Measurements from ENCODE around the gene CCDC88B. TPM values are rescaled to one million over a fixed set of nuclear protein-coding genes. Genes with fewer than 3 reads are reported as not detected.

The CCDC88B gene
- total RNA-seq, 2 experiments from 2014 or later, result 152 to 164 TPM

DNA sequence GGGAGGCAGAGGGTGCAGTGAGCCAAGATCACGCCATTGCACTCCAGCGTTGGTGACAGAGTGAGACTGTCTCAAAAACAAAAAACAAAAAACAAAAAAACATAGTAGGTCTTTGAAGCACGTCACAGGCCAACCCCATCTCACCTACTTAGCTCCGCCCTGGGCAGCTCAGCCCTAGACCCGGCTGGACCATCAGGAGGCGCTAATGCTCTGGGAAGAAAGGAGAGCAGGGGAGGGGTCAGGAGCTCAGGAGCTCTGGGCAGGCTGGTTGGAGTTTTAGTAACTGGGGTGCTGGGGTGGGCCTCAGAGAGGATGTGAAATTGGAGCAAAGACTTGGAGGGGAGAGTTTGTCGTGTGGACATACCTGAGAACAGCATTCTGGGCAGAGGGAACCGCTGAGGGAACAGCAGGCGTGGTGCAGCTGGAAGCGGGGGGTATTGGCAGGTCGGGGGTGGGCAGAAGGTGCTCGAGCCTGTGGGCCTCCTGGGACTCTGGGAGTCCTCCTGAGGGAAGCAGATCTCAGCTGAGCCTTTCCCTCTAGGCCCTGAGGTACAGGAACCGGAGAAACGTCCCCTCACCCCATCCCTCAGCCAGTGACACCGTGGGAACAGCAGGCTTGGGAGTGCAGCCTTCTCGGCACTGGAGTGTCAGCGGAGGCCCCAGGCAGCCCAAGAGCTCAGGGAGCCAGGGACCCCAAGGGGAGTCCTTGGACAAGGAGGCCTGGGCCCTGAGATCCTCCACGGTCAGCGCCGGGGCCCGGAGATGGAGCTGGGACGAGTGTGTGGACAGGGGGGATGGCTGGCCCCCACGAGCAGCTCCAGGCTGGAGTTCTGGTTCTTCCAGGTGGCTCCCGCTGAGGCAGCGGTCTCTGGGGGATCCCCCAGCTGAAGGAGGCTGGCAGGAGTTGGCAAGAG is 16.8 kb downstream of the CCDC88B start:
- H3K4me3 Mint-ChIP-seq, result no peak overlapping the region
- ATAC-seq (no peak), DNase-seq (no peak)
- peak overlapping the region; percentile 7 for H3K27ac Mint-ChIP-seq
- H3K27me3 Mint-ChIP-seq, result no peaks in the 10 kb centered on the region
- H3K4me1 Mint-ChIP-seq, result peaks cover 36% of the 10 kb centered on the region
- H3K9me3 Mint-ChIP-seq (ENCODE audit: low read depth), result no peaks in the 10 kb centered on the region
- peaks cover 9% of the 10 kb centered on the region for H3K36me3 Mint-ChIP-seq
- CTCF ChIA-PET, result interaction anchor here (0.5 to 4.3 kb wide), 9 partner anchors 12 to 278 kb away, joined by 3 to 23 read pairs (median 4); partner anchors contain the start of genes CCDC88B, PRDX5 and TRMT112

DNA sequence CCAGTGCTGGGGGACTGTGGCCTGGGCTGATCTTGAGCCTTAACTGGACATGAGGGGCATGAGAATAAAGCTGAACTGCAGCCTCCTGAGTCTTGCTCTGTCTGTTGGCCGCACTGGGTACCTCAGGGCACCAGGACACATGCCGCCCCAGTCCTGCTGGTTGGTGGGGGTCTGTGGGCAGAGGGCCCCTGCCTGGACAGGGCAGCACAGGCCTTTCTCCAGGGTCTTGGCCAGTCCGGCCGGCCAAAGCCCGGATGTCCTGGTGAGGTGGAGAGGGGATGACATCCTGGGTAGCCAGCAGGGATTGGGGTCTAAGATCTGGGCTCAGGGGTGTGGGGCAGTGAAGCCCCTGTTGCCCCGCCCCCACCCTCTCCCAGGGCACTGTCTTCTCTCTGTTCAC is 17.4 kb downstream of the CCDC88B start:
- Mint-ChIP-seq H3K4me1 (peaks cover 41% of the 10 kb centered on the region), H3K27me3 (no peaks in the 10 kb centered on the region), H3K9me3 (ENCODE audit: low read depth) (no peaks in the 10 kb centered on the region), H3K4me3 (no peak overlapping the region), H3K36me3 (peaks cover 16% of the 10 kb centered on the region), H3K27ac (peak overlapping the region; percentile 81)
- no peak for ATAC-seq
- no peak for DNase-seq
- CTCF ChIA-PET, result interaction anchor here (0.5 to 4.3 kb wide), 6 partner anchors 13 to 56 kb away, joined by 3 to 23 read pairs (median 4); partner anchors contain the start of genes PRDX5 and TRMT112

DNA sequence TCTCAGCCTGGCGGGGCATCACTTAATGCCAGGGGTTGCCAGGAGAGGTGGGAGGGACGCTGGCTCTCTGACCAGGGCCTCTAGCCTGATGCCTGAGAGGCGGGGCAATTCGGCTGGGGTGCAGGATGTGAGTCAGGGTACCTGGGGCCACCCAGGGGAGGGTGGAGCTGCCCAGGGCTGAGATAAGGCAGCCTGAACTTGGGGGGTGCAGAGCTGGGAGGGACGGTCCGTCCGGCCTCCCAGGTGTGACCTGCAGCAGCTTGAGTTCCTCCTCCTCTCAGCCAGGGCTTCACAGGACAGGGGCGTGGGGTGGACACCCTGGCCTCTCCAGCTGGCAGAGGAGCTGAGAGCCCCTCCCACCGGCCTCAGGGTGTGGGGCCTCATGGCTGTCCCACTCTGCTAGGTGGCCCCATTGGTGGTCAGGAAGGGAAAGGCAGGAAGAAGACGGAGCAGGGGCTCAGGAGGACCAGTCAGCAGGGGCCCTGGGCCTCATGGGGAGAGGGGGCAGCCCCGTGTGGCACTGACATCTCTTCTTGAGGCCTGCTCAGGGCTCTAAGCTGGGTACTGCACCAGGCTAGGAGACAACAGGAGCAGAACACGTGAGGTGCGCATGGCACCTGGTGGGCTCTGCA is 18.0 kb downstream of the CCDC88B start:
- CTCF ChIA-PET, result interaction anchor here (0.6 to 1.3 kb wide), 5 partner anchors 16 to 59 kb away, joined by 3 to 5 read pairs (median 3); no protein-coding TSS in a partner anchor
- Mint-ChIP-seq H3K4me3 (peak overlapping the region; percentile 45), H3K27ac (peak overlapping the region; percentile 81), H3K36me3 (peaks cover 17% of the 10 kb centered on the region), H3K4me1 (peaks cover 41% of the 10 kb centered on the region), H3K9me3 (ENCODE audit: low read depth) (no peaks in the 10 kb centered on the region), H3K27me3 (no peaks in the 10 kb centered on the region)
- DNase-seq (peak; percentile 70), ATAC-seq (peak; percentile 40)

DNA sequence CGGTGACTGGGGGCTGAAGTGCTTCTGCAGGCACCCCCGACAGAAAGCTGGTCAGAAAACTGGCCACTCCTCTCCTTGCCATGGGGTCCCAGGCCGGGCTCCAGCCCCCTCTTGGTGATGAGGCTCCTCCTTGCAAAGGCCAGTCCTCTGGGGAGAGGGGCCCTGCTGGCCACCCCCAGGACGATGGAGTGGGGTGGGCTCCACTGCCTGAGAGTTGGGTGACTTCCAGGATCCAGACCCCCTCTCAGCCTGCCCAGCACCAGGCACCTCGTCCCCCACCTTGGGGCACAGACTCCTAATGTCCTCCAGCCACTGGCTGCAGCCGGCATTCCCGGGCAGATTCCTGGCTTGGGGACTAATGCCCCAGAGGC is 18.5 kb downstream of the CCDC88B start:
- H3K4me1 Mint-ChIP-seq, result peaks cover 41% of the 10 kb centered on the region
- peak overlapping the region; percentile 45 for H3K4me3 Mint-ChIP-seq
- peak overlapping the region; percentile 81 for H3K27ac Mint-ChIP-seq
- H3K27me3 Mint-ChIP-seq, result no peaks in the 10 kb centered on the region
- CTCF ChIA-PET, result interaction anchor here (0.6 to 3.1 kb wide), 8 partner anchors 16 to 90 kb away, joined by 3 to 26 read pairs (median 4); no protein-coding TSS in a partner anchor
- H3K36me3 Mint-ChIP-seq, result peaks cover 17% of the 10 kb centered on the region
- ATAC-seq (no peak), DNase-seq (no peak)
- H3K9me3 Mint-ChIP-seq (ENCODE audit: low read depth), result no peaks in the 10 kb centered on the region

DNA sequence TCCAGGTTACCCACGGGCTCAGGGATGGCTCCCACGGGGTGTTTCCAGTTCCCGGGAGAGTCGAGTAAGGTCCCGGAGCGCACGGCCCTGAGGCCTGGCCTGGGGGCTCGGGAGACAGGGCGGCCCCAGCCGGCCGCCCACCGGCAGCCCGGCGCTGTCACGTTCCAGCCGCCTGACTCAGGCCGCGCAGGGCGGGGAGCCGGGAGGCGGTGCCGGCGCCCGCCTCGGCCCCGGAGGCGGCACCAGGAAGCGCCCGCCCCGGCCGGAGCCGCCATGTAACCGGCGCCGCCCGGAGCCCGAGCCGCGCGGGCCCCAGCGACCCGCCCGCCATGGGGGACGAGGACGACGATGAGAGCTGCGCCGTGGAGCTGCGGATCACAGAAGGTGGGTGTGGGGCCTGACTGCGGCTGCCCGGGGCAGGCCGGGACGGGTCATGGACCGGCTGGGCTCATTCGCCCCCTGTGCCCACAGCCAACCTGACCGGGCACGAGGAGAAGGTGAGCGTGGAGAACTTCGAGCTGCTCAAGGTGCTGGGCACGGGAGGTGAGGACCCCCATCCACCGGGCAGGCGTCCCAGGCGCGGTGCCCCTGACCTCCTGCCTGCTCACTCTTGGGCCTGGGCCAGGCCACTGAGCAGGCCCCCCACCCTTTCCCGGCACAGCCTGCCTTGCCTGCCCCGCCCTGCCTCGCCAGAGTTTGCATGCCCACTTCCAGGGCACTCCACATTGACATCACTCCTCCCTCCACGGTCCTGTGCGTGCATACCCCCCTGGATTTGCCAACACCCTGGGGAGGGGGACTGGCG is 19.1 kb downstream of the CCDC88B start, which contains the start of gene RPS6KA4:
Gene RPS6KA4, plus strand, starts transcription at position 256 of the 805 bp plus-strand sequence. Its CDS starts 74 bp downstream, at position 330.
- DNase-seq (no peak), ATAC-seq (peak; percentile 91)
- no peaks in the 10 kb centered on the region for H3K9me3 Mint-ChIP-seq (ENCODE audit: low read depth)
- H3K27me3 Mint-ChIP-seq, result no peaks in the 10 kb centered on the region
- CTCF ChIA-PET, result interaction anchor here (0.6 to 3.1 kb wide), 12 partner anchors 16 to 384 kb away, joined by 3 to 26 read pairs (median 5); no protein-coding TSS in a partner anchor
- H3K4me1 Mint-ChIP-seq, result peaks cover 41% of the 10 kb centered on the region
- peak within 1 kb of the TSS; percentile 81 for H3K27ac Mint-ChIP-seq
- peaks cover 20% of the 10 kb centered on the region for H3K36me3 Mint-ChIP-seq
- peak within 1 kb of the TSS; percentile 86 for H3K4me3 Mint-ChIP-seq

DNA sequence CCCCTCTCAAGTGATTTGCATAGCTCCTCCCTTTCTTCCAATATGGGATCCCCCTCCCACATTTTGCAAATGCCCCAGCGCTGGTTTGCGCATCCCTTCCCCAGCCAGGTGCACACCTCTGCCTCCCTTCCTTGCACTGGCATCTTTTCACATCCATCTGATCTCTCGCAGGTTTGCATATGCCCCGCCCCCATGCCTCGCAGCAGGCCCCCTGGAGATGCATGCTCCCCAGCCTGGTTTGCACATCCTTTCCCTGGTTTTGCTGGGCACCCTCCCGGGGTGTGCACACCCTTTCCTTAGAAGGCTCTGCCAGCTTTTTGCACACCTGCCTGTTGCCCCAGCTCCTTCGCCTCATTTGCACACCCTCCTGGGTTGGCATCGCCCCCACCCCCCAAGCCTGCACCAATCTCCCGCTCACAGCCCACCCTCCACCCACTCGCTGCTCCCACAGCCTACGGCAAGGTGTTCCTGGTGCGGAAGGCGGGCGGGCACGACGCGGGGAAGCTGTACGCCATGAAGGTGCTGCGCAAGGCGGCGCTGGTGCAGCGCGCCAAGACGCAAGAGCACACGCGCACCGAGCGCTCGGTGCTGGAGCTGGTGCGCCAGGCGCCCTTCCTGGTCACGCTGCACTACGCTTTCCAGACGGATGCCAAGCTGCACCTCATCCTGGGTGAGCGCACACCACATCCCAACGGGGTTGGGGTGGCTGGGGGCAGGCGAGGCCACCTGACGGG is 19.9 kb downstream of the CCDC88B start:
- peak; percentile 38 for ATAC-seq
- H3K4me3 Mint-ChIP-seq, result peak overlapping the region; percentile 86
- H3K27me3 Mint-ChIP-seq, result no peaks in the 10 kb centered on the region
- CTCF ChIA-PET, result interaction anchor here (0.8 to 3.1 kb wide), 15 partner anchors 9 to 383 kb away, joined by 3 to 26 read pairs (median 5); partner anchors contain the start of genes PRDX5, STIP1 and TRMT112
- DNase-seq, result no peak
- H3K27ac Mint-ChIP-seq, result peak overlapping the region; percentile 72
- H3K36me3 Mint-ChIP-seq, result peaks cover 24% of the 10 kb centered on the region
- no peaks in the 10 kb centered on the region for H3K9me3 Mint-ChIP-seq (ENCODE audit: low read depth)
- H3K4me1 Mint-ChIP-seq, result peaks cover 44% of the 10 kb centered on the region

DNA sequence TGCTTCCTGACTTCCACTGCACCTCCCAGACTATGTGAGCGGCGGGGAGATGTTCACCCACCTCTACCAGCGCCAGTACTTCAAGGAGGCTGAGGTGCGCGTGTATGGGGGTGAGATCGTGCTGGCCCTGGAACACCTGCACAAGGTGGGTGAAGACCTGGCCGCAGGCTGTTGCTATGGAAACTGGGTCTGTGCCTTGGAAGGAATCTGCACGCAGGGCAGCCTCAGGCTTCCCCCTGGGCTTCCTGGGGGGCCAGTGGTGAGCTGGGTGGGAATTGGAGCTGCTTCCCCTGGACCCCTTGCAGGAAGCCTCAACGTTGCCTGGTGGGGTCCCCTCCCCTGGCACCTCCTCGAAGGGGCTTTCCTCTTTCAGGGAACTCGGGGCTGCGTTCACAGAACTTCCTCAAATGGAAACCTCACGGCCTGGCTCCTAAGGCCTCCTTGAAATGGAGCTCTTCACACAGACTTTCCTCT is 20.5 kb downstream of the CCDC88B start:
- Mint-ChIP-seq H3K36me3 (peaks cover 29% of the 10 kb centered on the region), H3K27ac (no peak overlapping the region), H3K4me3 (peak overlapping the region; percentile 86), H3K4me1 (peaks cover 44% of the 10 kb centered on the region), H3K27me3 (no peaks in the 10 kb centered on the region), H3K9me3 (ENCODE audit: low read depth) (no peaks in the 10 kb centered on the region)
- CTCF ChIA-PET, result interaction anchor here (1.0 to 3.1 kb wide), 12 partner anchors 10 to 382 kb away, joined by 3 to 26 read pairs (median 6); partner anchors contain the start of genes PRDX5, STIP1 and TRMT112
- ATAC-seq (no peak), DNase-seq (no peak)

DNA sequence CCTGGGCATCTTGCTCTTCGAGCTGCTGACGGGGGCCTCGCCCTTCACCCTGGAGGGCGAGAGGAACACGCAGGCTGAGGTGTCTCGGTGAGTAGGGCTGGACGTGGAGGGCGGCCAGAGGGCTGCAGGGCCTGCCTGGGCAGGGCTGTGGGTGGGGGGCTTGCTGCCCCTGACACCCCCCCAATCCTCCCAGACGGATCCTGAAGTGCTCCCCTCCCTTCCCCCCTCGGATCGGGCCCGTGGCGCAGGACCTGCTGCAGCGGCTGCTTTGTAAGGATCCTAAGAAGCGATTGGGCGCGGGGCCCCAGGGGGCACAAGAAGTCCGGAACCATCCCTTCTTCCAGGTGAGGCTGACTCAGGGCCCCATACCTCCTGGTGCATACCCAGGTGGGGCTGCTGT is 21.7 kb downstream of the CCDC88B start:
- CTCF ChIA-PET, result interaction anchor here (1.8 to 3.1 kb wide), 5 partner anchors 19 to 291 kb away, joined by 7 to 26 read pairs (median 10); partner anchors contain the start of genes PRDX5 and TRMT112
- peaks cover 35% of the 10 kb centered on the region for H3K36me3 Mint-ChIP-seq
- H3K27ac Mint-ChIP-seq, result no peak overlapping the region
- H3K4me3 Mint-ChIP-seq, result no peak overlapping the region
- H3K4me1 Mint-ChIP-seq, result peaks cover 40% of the 10 kb centered on the region
- H3K27me3 Mint-ChIP-seq, result no peaks in the 10 kb centered on the region
- no peak for ATAC-seq
- no peaks in the 10 kb centered on the region for H3K9me3 Mint-ChIP-seq (ENCODE audit: low read depth)
- no peak for DNase-seq

DNA sequence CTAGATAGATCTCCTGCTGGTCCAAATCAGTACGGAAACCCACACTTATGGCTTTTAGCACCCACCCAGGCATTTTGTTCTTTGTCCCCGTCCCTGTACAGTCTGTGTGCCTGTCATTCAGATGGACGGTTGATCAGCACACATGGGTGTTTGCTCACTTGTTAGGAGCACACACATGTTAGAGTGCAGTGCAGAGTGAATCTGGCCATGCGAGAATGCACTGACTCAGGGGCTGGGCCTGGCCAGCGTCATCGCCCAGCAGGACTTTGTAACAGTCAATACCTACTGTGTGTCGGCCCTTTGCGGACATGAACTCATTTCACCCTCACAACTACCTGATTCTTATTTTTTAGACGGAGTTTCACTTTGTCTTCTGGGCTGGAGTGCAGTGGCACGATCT is 22.3 kb downstream of the CCDC88B start:
- Mint-ChIP-seq H3K36me3 (peaks cover 38% of the 10 kb centered on the region), H3K4me3 (no peak overlapping the region), H3K9me3 (ENCODE audit: low read depth) (no peaks in the 10 kb centered on the region), H3K27me3 (no peaks in the 10 kb centered on the region), H3K27ac (no peak overlapping the region), H3K4me1 (peaks cover 39% of the 10 kb centered on the region)
- DNase-seq (no peak), ATAC-seq (no peak)
- CTCF ChIA-PET, result no interaction called here

DNA sequence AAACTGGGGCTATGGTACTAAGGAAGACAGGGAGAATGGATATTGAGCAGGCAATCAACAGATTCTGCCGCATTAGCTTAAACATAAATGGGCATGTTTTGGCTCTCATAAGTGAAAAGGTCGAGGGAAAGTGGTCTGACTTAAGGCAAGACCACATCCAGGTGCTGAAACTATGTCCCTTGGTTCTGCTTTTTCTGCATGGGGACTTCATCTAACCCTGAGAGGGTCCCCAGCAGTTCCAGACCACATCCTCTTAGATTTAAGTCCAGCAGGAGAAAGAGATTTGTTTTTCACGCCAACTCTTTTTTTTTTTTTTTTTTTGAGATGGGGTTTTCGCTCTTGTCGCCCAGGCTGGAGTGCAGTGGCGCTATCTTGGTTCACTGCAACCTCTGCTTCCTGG is 24.4 kb downstream of the CCDC88B start:
- Mint-ChIP-seq H3K4me1 (peaks cover 24% of the 10 kb centered on the region), H3K27me3 (no peaks in the 10 kb centered on the region), H3K27ac (no peak overlapping the region), H3K9me3 (ENCODE audit: low read depth) (no peaks in the 10 kb centered on the region), H3K4me3 (no peak overlapping the region), H3K36me3 (peaks cover 46% of the 10 kb centered on the region)
- no peak for ATAC-seq
- CTCF ChIA-PET, result interaction anchor here (1.4 kb wide), 1 partner anchor 22 kb away, joined by 4 read pairs; no protein-coding TSS in a partner anchor
- no peak for DNase-seq

DNA sequence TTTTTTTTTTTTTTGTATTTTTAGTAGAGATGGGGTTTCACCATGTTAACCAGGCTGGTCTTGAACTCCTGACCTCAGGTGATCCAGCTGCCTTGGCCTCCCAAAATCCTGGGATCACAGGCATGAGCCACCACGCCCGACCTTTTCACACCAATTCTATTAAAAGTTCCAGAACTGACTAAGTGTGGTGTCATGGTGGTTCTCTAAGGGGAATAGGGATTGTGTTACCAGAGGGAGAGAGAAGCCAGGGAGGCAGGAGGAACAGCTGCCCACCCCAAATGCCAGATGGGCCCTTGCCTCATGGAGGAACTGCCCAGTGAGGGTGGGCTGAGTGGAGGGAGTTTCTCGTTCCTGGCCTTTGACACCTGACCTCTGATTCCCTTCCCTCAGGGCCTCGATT is 24.9 kb downstream of the CCDC88B start:
- Mint-ChIP-seq H3K4me3 (no peak overlapping the region), H3K4me1 (peaks cover 20% of the 10 kb centered on the region), H3K27me3 (no peaks in the 10 kb centered on the region), H3K9me3 (ENCODE audit: low read depth) (no peaks in the 10 kb centered on the region), H3K27ac (no peak overlapping the region), H3K36me3 (peaks cover 49% of the 10 kb centered on the region)
- CTCF ChIA-PET, result interaction anchor here (1.4 kb wide), 1 partner anchor 22 kb away, joined by 4 read pairs; no protein-coding TSS in a partner anchor
- DNase-seq (no peak), ATAC-seq (no peak)

DNA sequence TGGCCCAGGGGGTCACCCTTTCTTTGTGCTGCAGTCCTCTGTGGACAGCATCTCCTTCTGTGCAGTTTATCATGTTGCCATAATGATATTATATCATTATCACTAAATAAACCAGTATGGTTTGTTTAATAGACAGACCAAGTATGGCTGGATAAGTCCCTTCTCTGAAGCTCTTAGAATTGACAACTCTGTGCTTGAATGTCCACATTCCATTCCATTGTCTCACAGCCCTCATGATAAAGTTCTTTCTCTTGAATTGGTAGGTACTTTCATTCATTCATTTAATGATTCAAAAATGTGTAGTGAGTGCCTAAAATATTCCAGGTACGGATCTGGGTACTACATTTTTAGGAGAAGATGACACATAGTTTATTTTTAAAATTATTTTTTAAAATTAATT is 26.7 kb downstream of the CCDC88B start:
- no peak for ATAC-seq
- DNase-seq, result no peak
- CTCF ChIA-PET, result interaction anchor here (0.6 to 1.4 kb wide), 2 partner anchors 24 to 238 kb away, joined by 3 to 4 read pairs; no protein-coding TSS in a partner anchor
- Mint-ChIP-seq H3K4me3 (no peak overlapping the region), H3K27ac (no peak overlapping the region), H3K4me1 (peaks cover 8% of the 10 kb centered on the region), H3K27me3 (no peaks in the 10 kb centered on the region), H3K36me3 (peaks cover 45% of the 10 kb centered on the region), H3K9me3 (ENCODE audit: low read depth) (no peaks in the 10 kb centered on the region)
